HG02798 (cell line): ENCODE data around the gene NPVF.

Experiments used
- ATAC-seq: cut with Tn5 transposase; IDR thresholded peaks from one replicate; pipeline ENCODE4 v1.9.1; 2021; ENCODE audit warnings: mild to moderate bottlenecking; ENCODE audit not compliant: unreplicated experiment, poor library complexity

Gene NPVF

GRCh38 chr7:25179771-25180591, 48.3 kb downstream of the NPVF start:
- ATAC-seq, result peak; percentile 96

GRCh38 chr7:25179325-25179724, 49.0 kb downstream of the NPVF start:
- ATAC-seq, result no peak
